A673 (cell line): Measurements from ENCODE around the gene KMT2C. TPM values are rescaled to one million over a fixed set of nuclear protein-coding genes. Genes with fewer than 3 reads are reported as not detected.
A peak's percentile ranks its signal among the peaks of the same experiment; 100 is the strongest.
"Not testable (repeated sequence)": the region's sequence is repeated elsewhere in the genome, so short reads cannot be mapped to it uniquely, and the experiment has no call there.

Experiments used
- BruUV-seq: library from RNA; stranded (reverse); fragments of 400-500 nt; replicated peaks from 2 replicates; lab custom pipeline; 2021; lab: Mats Ljungman, UMichigan
- CTCF ChIA-PET: fragments of 300-600 bp; sonication (Branson Sonifier 250); formaldehyde crosslinking; loops from one replicate; lab custom pipeline; 2022; ENCODE audit warnings: antibody characterized with exemption; lab: Charles Lee
- POLR2A ChIA-PET: fragments of 300-600 bp; sonication (Branson Sonifier 250); formaldehyde crosslinking; loops from one replicate; lab custom pipeline; 2022; ENCODE audit warnings: antibody characterized with exemption; ENCODE audit not compliant: low non-redundant PET; lab: Charles Lee
- DNase-seq: peaks from one replicate; pipeline ENCODE4 v3.0.0-alpha.2; 2015; ENCODE audit warnings: low spot score
- H3K27ac ChIP-seq: fragments of 200-600 bp; sonication (generic); 2 replicates; pipeline ENCODE4 v1.5.1; 2016; ENCODE audit warnings: mixed run types, low read depth, mild to moderate bottlenecking, mixed read lengths, antibody characterized with exemption, low read length; ENCODE audit not compliant: poor library complexity, severe bottlenecking
- H3K27me3 ChIP-seq: fragments of 200-600 bp; sonication (generic); replicated peaks from 2 replicates; pipeline ENCODE4 v1.6.1; 2017; ENCODE audit warnings: mixed run types, low read depth, mild to moderate bottlenecking, mixed read lengths, antibody characterized with exemption, low read length; ENCODE audit not compliant: insufficient read depth, poor library complexity
- H3K36me3 ChIP-seq: fragments of 200-600 bp; sonication (generic); 2 replicates; pipeline ENCODE4 v1.6.1; 2016; ENCODE audit warnings: mixed run types, mild to moderate bottlenecking, mixed read lengths, antibody characterized with exemption, low read length; ENCODE audit not compliant: insufficient read depth, poor library complexity, severe bottlenecking
- H3K4me1 ChIP-seq: fragments of 200-600 bp; sonication (generic); 2 replicates; pipeline ENCODE4 v1.6.1; 2017; ENCODE audit warnings: mixed run types, mild to moderate bottlenecking, mixed read lengths, antibody characterized with exemption, low read length; ENCODE audit not compliant: insufficient read depth, poor library complexity, severe bottlenecking
- H3K4me3 ChIP-seq: fragments of 200-600 bp; sonication (generic); 2 replicates; pipeline ENCODE4 v1.5.1; 2016; ENCODE audit warnings: low read depth, mixed run types, mild to moderate bottlenecking, mixed read lengths, low read length; ENCODE audit not compliant: poor library complexity, severe bottlenecking
- H3K9me3 ChIP-seq: fragments of 200-600 bp; sonication (generic); 2 replicates; pipeline ENCODE4 v1.6.1; 2016; ENCODE audit warnings: mixed run types, low read depth, mild to moderate bottlenecking, mixed read lengths, antibody characterized with exemption, low read length; ENCODE audit not compliant: poor library complexity, severe bottlenecking
- CTCF ChIP-seq: fragments of 300-800, 200-600 bp; sonication (generic); conservative IDR thresholded peaks from 2 replicates; pipeline ENCODE4 v1.5.1; 2017; ENCODE audit warnings: low read depth, mild to moderate bottlenecking, antibody characterized with exemption, low read length, moderate library complexity, mixed read lengths
- EZH2 ChIP-seq: fragments of 200-600 bp; sonication (generic); IDR thresholded peaks from 2 replicates; pipeline ENCODE4 v1.6.1; 2017; ENCODE audit warnings: borderline replicate concordance, low read depth, mild to moderate bottlenecking, mixed read lengths, antibody characterized with exemption, low read length; ENCODE audit not compliant: poor library complexity, severe bottlenecking
- intact Hi-C: fragments of 100-400 bp; cut with micrococcal nuclease; formaldehyde crosslinking; loops from one replicate; pipeline ENCODE4 v1.10.0; 2022; ENCODE audit not compliant: unreplicated experiment
- total RNA-seq: library from RNA; stranded (reverse); gene quantifications from 2 replicates; pipeline ENCODE4 v1.2.3, GENCODE V29; 2021

Gene KMT2C
- total RNA-seq, 1 experiment from 2014 or later = 52.9 TPM

- H3K4me3 ChIP-seq, H3K9me3 ChIP-seq, DNase-seq, CTCF ChIA-PET, POLR2A ChIA-PET, H3K27me3 ChIP-seq, H3K36me3 ChIP-seq, H3K27ac ChIP-seq, H3K4me1 ChIP-seq, BruUV-seq, intact Hi-C loops: not testable (repeated sequence)
Observed at GRCh38 chr7:152441168-152441567, 5.4 kb upstream of the KMT2C start.

- H3K27ac ChIP-seq, H3K4me1 ChIP-seq, POLR2A ChIA-PET, H3K9me3 ChIP-seq, H3K4me3 ChIP-seq, BruUV-seq, H3K36me3 ChIP-seq, DNase-seq, H3K27me3 ChIP-seq, CTCF ChIA-PET: not testable (repeated sequence)
- intact Hi-C loops = loop anchor here (10.0 kb wide), 1 partner anchor 267 kb away; no protein-coding TSS in a partner anchor
Observed at GRCh38 chr7:152438017-152438416, 2.2 kb upstream of the KMT2C start.

- TSS peak; percentile 94 for BruUV-seq
- H3K27me3 ChIP-seq = not testable (repeated sequence)
- intact Hi-C loops = loop anchor here (10.0 kb wide), 1 partner anchor 268 kb away; no protein-coding TSS in a partner anchor
Observed at GRCh38 chr7:152436931-152437575, 1.2 kb upstream of the KMT2C start.

GRCh38 chr7:152436111-152436930, 518 bp upstream of the KMT2C start:
- H3K27me3 ChIP-seq = no peaks in the 10 kb centered on the region
- no peaks in the 10 kb centered on the region for H3K36me3 ChIP-seq
- peak overlapping the region; percentile 62 for H3K4me3 ChIP-seq
- H3K27ac ChIP-seq = peak overlapping the region; percentile 92
- TF ChIP-seq CTCF (no peak), EZH2 (no peak)
- peaks cover 5% of the 10 kb centered on the region for H3K4me1 ChIP-seq
- ChIA-PET POLR2A (no interaction called here), CTCF (no interaction called here)
- no peaks in the 10 kb centered on the region for H3K9me3 ChIP-seq
- BruUV-seq = no TSS peak
- DNase-seq = peak; percentile 95
- intact Hi-C loops = loop anchor here (10.0 kb wide), 1 partner anchor 268 kb away; no protein-coding TSS in a partner anchor

More at GRCh38 chr7:152436931-152437575, 1.2 kb upstream of the KMT2C start:
- H3K4me1 ChIP-seq, DNase-seq, POLR2A ChIA-PET, H3K9me3 ChIP-seq, CTCF ChIA-PET, H3K36me3 ChIP-seq: not testable (repeated sequence)
- Histone ChIP-seq H3K27ac (peak overlapping the region; percentile 92), H3K4me3 (peak overlapping the region; percentile 62)

- H3K4me1 ChIP-seq, H3K36me3 ChIP-seq, H3K9me3 ChIP-seq, CTCF ChIA-PET, BruUV-seq, H3K27me3 ChIP-seq: not testable (repeated sequence)
- intact Hi-C loops = loop anchor here (1.0 to 10.0 kb wide), 3 partner anchors 29 to 270 kb away; no protein-coding TSS in a partner anchor
- peak overlapping the region; percentile 80 for H3K27ac ChIP-seq
- DNase-seq = peak; percentile 52
- POLR2A ChIA-PET = interaction anchor here (0.6 kb wide), 2 partner anchors 42 to 62 kb away, joined by 3 to 5 read pairs; no protein-coding TSS in a partner anchor
- H3K4me3 ChIP-seq = peak overlapping the region; percentile 80
Observed at GRCh38 chr7:152434511-152435383, 1.1 kb downstream of the KMT2C start.
